Mesothelial cell of epicardium (in vitro differentiated cells): ENCODE results near the gene PNPLA2. TPM values are rescaled to one million over a fixed set of nuclear protein-coding genes. Genes with fewer than 3 reads are reported as not detected.

Source experiments
- DNase-seq, 2 experiments: peaks; one replicate each; pipeline ENCODE4 v3.0.0; 2021; ENCODE audit warnings: low spot score in 2 of 2; ENCODE audit not compliant: unreplicated experiment in 2 of 2
- H3K27ac Mint-ChIP-seq: 2 replicates; pipeline ENCODE4 v1.8.0; 2021; ENCODE audit warnings: mixed read lengths
- H3K27me3 Mint-ChIP-seq: 2 replicates; pipeline ENCODE4 v1.8.0; 2021; ENCODE audit warnings: low read depth, mixed read lengths
- H3K36me3 Mint-ChIP-seq: 2 replicates; pipeline ENCODE4 v1.8.0; 2021; ENCODE audit warnings: mixed read lengths
- H3K4me1 Mint-ChIP-seq: 2 replicates; pipeline ENCODE4 v1.8.0; 2021; ENCODE audit warnings: mixed read lengths
- H3K4me3 Mint-ChIP-seq: 2 replicates; pipeline ENCODE4 v1.8.0; 2021; ENCODE audit warnings: mild to moderate bottlenecking, moderate library complexity, mixed read lengths
- H3K9me3 Mint-ChIP-seq: 2 replicates; pipeline ENCODE4 v1.8.0; 2021; ENCODE audit warnings: mixed read lengths
- total RNA-seq: library from RNA; stranded (reverse); gene quantifications from 3 replicates; pipeline ENCODE4 v1.2.1, GENCODE V29; 2021
- TF ChIP-seq, protein P1 (sequence below): fragments of 200-600 bp; sonication (generic); IDR thresholded peaks from one replicate; pipeline ENCODE4 v1.5.0; 2021; ENCODE audit warnings: antibody characterized with exemption; ENCODE audit not compliant: unreplicated experiment

Gene PNPLA2
- total RNA-seq, 1 donor from 2014 or later, result 50.9 TPM

- DNase-seq, result peak; percentile 73 to 76
- peaks cover 37% of the 10 kb centered on the region for H3K4me1 Mint-ChIP-seq
- H3K9me3 Mint-ChIP-seq, result no peaks in the 10 kb centered on the region
- TF ChIP-seq, protein P1, sequence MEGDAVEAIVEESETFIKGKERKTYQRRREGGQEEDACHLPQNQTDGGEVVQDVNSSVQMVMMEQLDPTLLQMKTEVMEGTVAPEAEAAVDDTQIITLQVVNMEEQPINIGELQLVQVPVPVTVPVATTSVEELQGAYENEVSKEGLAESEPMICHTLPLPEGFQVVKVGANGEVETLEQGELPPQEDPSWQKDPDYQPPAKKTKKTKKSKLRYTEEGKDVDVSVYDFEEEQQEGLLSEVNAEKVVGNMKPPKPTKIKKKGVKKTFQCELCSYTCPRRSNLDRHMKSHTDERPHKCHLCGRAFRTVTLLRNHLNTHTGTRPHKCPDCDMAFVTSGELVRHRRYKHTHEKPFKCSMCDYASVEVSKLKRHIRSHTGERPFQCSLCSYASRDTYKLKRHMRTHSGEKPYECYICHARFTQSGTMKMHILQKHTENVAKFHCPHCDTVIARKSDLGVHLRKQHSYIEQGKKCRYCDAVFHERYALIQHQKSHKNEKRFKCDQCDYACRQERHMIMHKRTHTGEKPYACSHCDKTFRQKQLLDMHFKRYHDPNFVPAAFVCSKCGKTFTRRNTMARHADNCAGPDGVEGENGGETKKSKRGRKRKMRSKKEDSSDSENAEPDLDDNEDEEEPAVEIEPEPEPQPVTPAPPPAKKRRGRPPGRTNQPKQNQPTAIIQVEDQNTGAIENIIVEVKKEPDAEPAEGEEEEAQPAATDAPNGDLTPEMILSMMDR, result no peak
- peak overlapping the region; percentile 69 for H3K4me3 Mint-ChIP-seq
- peak overlapping the region; percentile 47 for H3K27ac Mint-ChIP-seq
- no peaks in the 10 kb centered on the region for H3K27me3 Mint-ChIP-seq
- no peaks in the 10 kb centered on the region for H3K36me3 Mint-ChIP-seq
Observed at GRCh38 chr11:849104-849824, 30.6 kb downstream of the PNPLA2 start.

DNA sequence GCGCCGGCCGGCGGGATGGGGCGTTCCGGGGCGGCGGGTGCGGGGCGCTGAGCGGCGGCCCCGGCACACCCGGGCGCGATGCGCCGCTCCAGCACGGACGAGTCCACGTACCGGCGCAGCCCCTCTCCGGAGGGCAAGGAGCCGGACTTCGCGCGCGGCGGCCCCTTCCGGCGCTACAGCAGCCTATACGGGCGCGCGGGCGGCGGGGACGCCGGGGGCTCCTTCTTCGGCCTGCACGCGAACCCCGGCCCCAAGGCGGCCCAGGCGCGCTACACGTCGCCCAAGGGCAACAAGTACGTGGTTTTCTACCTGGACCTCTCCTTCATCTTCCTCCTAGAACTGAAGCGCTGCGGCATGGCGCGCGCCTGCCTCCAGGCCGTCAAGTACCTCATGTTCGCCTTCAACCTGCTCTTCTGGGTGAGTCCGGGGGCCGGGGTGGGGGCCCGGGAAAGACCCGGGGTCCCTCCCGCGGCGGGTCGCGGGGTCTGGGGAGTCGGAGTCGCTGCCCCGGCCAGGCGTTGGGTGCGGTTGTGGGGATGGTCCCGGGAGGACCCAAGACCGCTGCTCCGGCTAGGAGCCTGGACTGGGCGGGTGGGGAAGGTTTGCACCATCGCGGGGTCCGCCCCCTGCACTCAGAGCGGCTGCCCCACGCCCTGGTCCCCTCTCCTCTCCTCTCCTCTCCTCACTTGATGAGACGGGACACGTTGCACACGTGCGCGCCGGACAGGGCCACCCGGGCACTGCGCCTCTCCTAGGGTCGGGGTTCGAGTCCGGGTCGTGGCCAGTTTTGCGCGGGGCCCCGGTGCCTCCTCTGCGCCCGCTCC lies 31.4 kb downstream of the PNPLA2 start:
- DNase-seq, result no peak
- H3K27me3 Mint-ChIP-seq, result no peaks in the 10 kb centered on the region
- peak overlapping the region; percentile 68 for H3K4me3 Mint-ChIP-seq
- H3K36me3 Mint-ChIP-seq, result no peaks in the 10 kb centered on the region
- no peaks in the 10 kb centered on the region for H3K9me3 Mint-ChIP-seq
- H3K27ac Mint-ChIP-seq, result no peak overlapping the region
- TF ChIP-seq, protein P1, result no peak
- peaks cover 31% of the 10 kb centered on the region for H3K4me1 Mint-ChIP-seq

DNA sequence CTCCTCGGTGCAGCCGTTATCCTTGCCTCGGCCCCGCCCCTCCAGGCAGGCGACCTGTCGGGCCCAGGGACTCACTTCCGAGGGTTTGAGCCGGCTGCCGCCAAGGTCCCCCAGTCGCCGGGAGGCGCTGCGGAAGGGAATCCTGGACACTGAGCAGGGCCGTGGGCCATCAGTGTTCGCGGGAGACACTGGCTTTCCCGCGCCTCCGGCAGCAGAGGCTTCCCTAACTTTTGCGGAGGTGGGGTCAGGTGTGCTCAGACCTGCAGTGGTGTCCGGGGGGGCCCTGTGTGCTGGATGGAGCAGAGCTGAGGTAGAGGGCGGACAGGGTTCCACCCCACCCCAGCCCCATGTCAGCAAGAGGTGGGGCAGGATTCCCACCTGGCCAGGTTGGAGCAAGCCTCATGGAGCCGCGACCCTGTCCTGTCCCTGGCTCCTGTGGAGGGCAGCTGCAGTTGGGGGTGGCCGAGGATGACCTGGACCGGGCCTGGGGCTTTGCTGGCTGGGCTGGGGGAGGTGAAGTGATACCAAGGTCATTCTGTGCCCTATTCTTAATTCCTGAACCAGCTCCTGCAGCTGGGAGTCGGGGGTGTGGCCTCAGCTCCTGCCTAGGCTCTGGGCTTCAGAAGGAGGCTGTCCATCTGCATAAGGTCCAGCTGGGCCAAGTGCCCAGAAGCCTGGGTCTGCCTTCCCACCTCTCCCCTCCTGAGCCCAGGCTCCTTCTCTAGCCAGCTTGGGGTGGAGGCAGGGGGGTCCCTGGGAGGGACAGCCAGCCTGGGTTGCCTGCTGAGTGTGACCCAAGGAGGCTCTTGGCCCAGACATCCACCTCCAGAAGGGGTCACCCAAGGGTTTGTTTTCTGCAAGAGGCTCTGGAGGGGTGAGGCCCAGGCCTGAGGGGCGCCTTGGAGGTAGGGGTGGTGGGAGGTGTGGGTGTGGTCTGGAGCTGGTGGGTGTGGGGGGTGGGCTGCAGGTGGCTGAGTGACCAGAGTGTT lies 32.4 kb downstream of the PNPLA2 start:
- H3K4me3 Mint-ChIP-seq, result peak overlapping the region; percentile 68
- H3K4me1 Mint-ChIP-seq, result peaks cover 26% of the 10 kb centered on the region
- TF ChIP-seq, protein P1, result no peak
- H3K27me3 Mint-ChIP-seq, result no peaks in the 10 kb centered on the region
- H3K9me3 Mint-ChIP-seq, result no peaks in the 10 kb centered on the region
- H3K27ac Mint-ChIP-seq, result no peak overlapping the region
- H3K36me3 Mint-ChIP-seq, result no peaks in the 10 kb centered on the region
- DNase-seq, result no peak

GRCh38 chr11:852762-853161 lies 34.0 kb downstream of the PNPLA2 start:
- DNase-seq, result no peak
- H3K27ac Mint-ChIP-seq, result no peak overlapping the region
- no peaks in the 10 kb centered on the region for H3K27me3 Mint-ChIP-seq
- H3K36me3 Mint-ChIP-seq, result no peaks in the 10 kb centered on the region
- H3K4me3 Mint-ChIP-seq, result no peak overlapping the region
- peaks cover 26% of the 10 kb centered on the region for H3K4me1 Mint-ChIP-seq
- H3K9me3 Mint-ChIP-seq, result no peaks in the 10 kb centered on the region
- TF ChIP-seq, protein P1, result no peak
